KMS-11 (cell line): Measurements from ENCODE around the gene HLA-DPB1.

Experiments
- H2AFZ ChIP-seq: fragments of 200-600 bp; sonication (generic); 2 replicates; pipeline ENCODE4 v1.6.1; 2016; ENCODE audit warnings: antibody characterized with exemption, mixed run types, low read depth
- H3K27ac ChIP-seq: fragments of 200-600 bp; sonication (generic); 2 replicates; pipeline ENCODE4 v1.6.1; 2016; ENCODE audit warnings: mild to moderate bottlenecking, mixed run types
- H3K27me3 ChIP-seq: fragments of 200-600 bp; sonication (generic); 2 replicates; pipeline ENCODE4 v1.6.1; 2017; ENCODE audit warnings: mild to moderate bottlenecking, low read depth, mixed run types, moderate library complexity; ENCODE audit not compliant: insufficient read depth
- H3K36me3 ChIP-seq: fragments of 200-600 bp; sonication (generic); 2 replicates; pipeline ENCODE4 v1.6.1; 2017; ENCODE audit warnings: mild to moderate bottlenecking, mixed run types; ENCODE audit not compliant: insufficient read depth
- H3K4me1 ChIP-seq: fragments of 200-600 bp; sonication (generic); 2 replicates; pipeline ENCODE4 v1.6.1; 2016; ENCODE audit warnings: mild to moderate bottlenecking, low read depth, mixed run types; ENCODE audit not compliant: poor library complexity, severe bottlenecking
- H3K4me2 ChIP-seq: fragments of 200-600 bp; sonication (generic); 2 replicates; pipeline ENCODE4 v1.7.0; 2016; ENCODE audit warnings: mild to moderate bottlenecking, mixed run types
- H3K4me3 ChIP-seq: fragments of 200-600 bp; sonication (generic); IDR thresholded peaks from 2 replicates; pipeline ENCODE4 v1.6.1; 2017; ENCODE audit warnings: low read depth, low read length, mixed read lengths; ENCODE audit not compliant: insufficient read depth
- H3K79me2 ChIP-seq: fragments of 200-600 bp; sonication (generic); 2 replicates; pipeline ENCODE4 v1.6.1; 2016; ENCODE audit warnings: low read depth, mixed run types; ENCODE audit not compliant: insufficient read depth
- H3K9ac ChIP-seq: fragments of 200-600 bp; sonication (generic); 2 replicates; pipeline ENCODE4 v1.6.1; 2016; ENCODE audit warnings: mild to moderate bottlenecking, mixed run types
- H4K20me1 ChIP-seq: fragments of 200-600 bp; sonication (generic); 2 replicates; pipeline ENCODE4 v1.6.1; 2016; ENCODE audit warnings: mild to moderate bottlenecking, mixed run types; ENCODE audit not compliant: insufficient read depth
- CTCF ChIP-seq: fragments of 200-600 bp; sonication (generic); conservative IDR thresholded peaks from 2 replicates; pipeline ENCODE4 v1.6.1; 2017; ENCODE audit warnings: low read depth, mild to moderate bottlenecking, antibody characterized with exemption, low read length, moderate library complexity, mixed read lengths

The HLA-DPB1 gene

GRCh38 chr6:33075568-33076405 is at the start of gene HLA-DPB1:
Gene HLA-DPB1 (plus strand): TSS chr6:33075990. CDS start chr6:33076042, 52 bp downstream.
- no peak for TF ChIP-seq CTCF
- Histone ChIP-seq H3K9ac (no peak within 1 kb of the TSS; the same call in 1 of the 2 replicates), H3K27me3 (no peaks in the 10 kb centered on the region), H3K36me3 (no peaks in the 10 kb centered on the region), H3K4me1 (peaks cover 23% of the 10 kb centered on the region), H4K20me1 (no peaks in the 10 kb centered on the region), H3K27ac (0 out of 2 replicates have a peak within 1 kb of the TSS, but pooled peaks have one; percentile 29), H3K4me2 (peak within 1 kb of the TSS; percentile 9), H3K4me3 (no peak within 1 kb of the TSS), H3K79me2 (no peaks in the 10 kb centered on the region), H2AFZ (peak within 1 kb of the TSS; percentile 66; the same call in 1 of the 2 replicates)

GRCh38 chr6:33028220-33028849 is 47.5 kb upstream of the HLA-DPB1 start:
- Histone ChIP-seq H3K36me3 (no peaks in the 10 kb centered on the region), H3K4me3 (no peak overlapping the region), H3K4me1 (peaks cover 9% of the 10 kb centered on the region), H3K27me3 (no peaks in the 10 kb centered on the region), H3K4me2 (no peak overlapping the region), H3K79me2 (no peaks in the 10 kb centered on the region), H2AFZ (no peak overlapping the region), H3K27ac (no peak overlapping the region), H4K20me1 (no peaks in the 10 kb centered on the region), H3K9ac (no peak overlapping the region)
- no peak for TF ChIP-seq CTCF

GRCh38 chr6:33029328-33030184 is 46.2 kb upstream of the HLA-DPB1 start:
- H3K27ac ChIP-seq, result no peak overlapping the region
- no peak overlapping the region for H3K4me2 ChIP-seq
- H3K27me3 ChIP-seq, result no peaks in the 10 kb centered on the region
- no peak overlapping the region for H3K9ac ChIP-seq
- TF ChIP-seq CTCF, result no peak
- no peak overlapping the region for H2AFZ ChIP-seq
- H3K4me3 ChIP-seq, result no peak overlapping the region
- H4K20me1 ChIP-seq, result no peaks in the 10 kb centered on the region
- H3K79me2 ChIP-seq, result no peaks in the 10 kb centered on the region
- no peaks in the 10 kb centered on the region for H3K36me3 ChIP-seq
- peaks cover 9% of the 10 kb centered on the region for H3K4me1 ChIP-seq

- Histone ChIP-seq H3K4me1 (peaks cover 9% of the 10 kb centered on the region), H3K4me2 (no peak overlapping the region), H3K9ac (no peak overlapping the region)
Measured at GRCh38 chr6:33030245-33030644, 45.5 kb upstream of the HLA-DPB1 start.

More at GRCh38 chr6:33030245-33030644, 45.5 kb upstream of the HLA-DPB1 start:
- TF ChIP-seq CTCF, result no peak
- no peaks in the 10 kb centered on the region for H4K20me1 ChIP-seq
- no peak overlapping the region for H2AFZ ChIP-seq
- no peaks in the 10 kb centered on the region for H3K27me3 ChIP-seq
- no peaks in the 10 kb centered on the region for H3K36me3 ChIP-seq
- no peak overlapping the region for H3K27ac ChIP-seq
- H3K79me2 ChIP-seq, result no peaks in the 10 kb centered on the region
- no peak overlapping the region for H3K4me3 ChIP-seq
